ENCODE measurements around the gene CCDC171.
"Not testable (repeated sequence)": the region's sequence is repeated elsewhere in the genome, so short reads cannot be mapped to it uniquely, and the experiment has no call there.

Gene CCDC171

GRCh38 chr9:15552636-15553527 lies at the start of gene CCDC171:
Gene CCDC171 (plus strand): TSS chr9:15553043. CDS start chr9:15564089, 11,046 bp downstream.
- FAIRE-seq (peak; percentile 14), DNase-seq (ENCODE audit: low spot score) (peak; percentile 88)

DNA sequence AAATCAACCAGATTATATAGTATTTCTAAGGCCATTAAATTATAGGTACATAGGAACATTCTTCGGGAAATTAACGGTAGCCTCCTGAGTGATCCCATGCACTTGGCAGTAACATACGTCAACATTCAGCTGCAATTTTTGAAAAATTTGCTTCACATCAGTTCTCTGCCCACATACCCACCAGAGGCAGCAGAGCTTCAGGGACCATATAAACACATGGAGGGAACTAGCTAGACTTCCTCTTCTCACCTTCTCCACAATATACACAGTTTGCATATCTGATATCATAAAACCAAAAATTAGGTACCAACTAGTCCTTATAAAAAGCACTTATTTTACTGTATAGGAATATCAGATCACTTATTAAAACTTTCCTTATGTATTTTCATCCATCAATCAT lies 46.9 kb upstream of the CCDC171 start:
- no peak for DNase-seq (ENCODE audit: low spot score)
- FAIRE-seq = no peak

- DNase-seq (ENCODE audit: low spot score) = no peak
- FAIRE-seq = no peak
Observed at GRCh38 chr9:15509931-15510788, 42.7 kb upstream of the CCDC171 start.

- DNase-seq (ENCODE audit: low spot score) (peak; percentile 57), FAIRE-seq (no peak)
Observed at GRCh38 chr9:15510789-15511575, 41.9 kb upstream of the CCDC171 start, which contains the start of gene PSIP1. Gene PSIP1 (minus strand): TSS chr9:15510970. CDS start chr9:15510188, 782 bp downstream.

- FAIRE-seq = no peak
- DNase-seq (ENCODE audit: low spot score) = no peak
Observed at GRCh38 chr9:15512204-15512603, 40.6 kb upstream of the CCDC171 start.

GRCh38 chr9:15512889-15513288 lies 40.0 kb upstream of the CCDC171 start:
- no peak for FAIRE-seq
- DNase-seq (ENCODE audit: low spot score) = no peak

- FAIRE-seq = no peak
- DNase-seq (ENCODE audit: low spot score) = no peak
Observed at GRCh38 chr9:15513335-15513734, 39.5 kb upstream of the CCDC171 start.

DNA sequence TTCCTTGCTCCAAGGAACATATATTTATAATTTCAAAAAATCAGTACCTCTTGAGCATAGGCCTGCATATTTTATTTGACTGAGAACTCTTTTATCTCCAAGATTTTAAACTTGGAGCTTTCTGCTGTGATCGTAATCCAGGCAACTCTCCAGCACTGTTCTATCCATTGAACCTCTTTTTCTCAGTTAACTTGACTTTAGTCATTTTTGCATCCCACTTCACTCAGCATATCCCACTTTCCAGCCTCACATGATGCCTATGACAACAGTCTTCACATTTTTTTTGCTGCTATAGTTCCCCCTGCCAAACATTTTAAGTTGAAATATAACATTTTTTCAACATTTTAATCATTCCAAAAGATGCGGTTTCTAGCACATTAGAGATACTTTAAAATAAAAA lies 33.0 kb upstream of the CCDC171 start:
- FAIRE-seq (no peak), DNase-seq (ENCODE audit: low spot score) (no peak)

DNA sequence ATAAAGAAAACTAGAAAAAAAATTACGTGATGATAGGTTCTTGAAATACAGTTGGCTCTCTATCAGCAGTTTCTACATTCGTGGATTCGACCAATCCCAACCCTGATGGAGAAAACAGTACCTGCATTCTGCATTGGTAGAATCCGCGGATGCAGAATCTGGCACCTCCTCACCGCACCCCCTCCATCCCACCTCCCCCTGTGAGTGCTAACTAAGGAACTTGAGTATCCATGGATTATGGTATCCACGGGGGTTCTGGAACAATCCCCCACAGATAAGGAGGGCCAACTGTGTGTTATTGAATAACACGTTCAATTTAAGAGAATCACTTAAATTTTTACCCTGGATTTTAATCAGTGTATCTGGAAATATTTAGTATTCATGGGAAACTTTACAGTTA lies 31.6 kb upstream of the CCDC171 start:
- DNase-seq (ENCODE audit: low spot score) = no peak
- FAIRE-seq = no peak

DNA sequence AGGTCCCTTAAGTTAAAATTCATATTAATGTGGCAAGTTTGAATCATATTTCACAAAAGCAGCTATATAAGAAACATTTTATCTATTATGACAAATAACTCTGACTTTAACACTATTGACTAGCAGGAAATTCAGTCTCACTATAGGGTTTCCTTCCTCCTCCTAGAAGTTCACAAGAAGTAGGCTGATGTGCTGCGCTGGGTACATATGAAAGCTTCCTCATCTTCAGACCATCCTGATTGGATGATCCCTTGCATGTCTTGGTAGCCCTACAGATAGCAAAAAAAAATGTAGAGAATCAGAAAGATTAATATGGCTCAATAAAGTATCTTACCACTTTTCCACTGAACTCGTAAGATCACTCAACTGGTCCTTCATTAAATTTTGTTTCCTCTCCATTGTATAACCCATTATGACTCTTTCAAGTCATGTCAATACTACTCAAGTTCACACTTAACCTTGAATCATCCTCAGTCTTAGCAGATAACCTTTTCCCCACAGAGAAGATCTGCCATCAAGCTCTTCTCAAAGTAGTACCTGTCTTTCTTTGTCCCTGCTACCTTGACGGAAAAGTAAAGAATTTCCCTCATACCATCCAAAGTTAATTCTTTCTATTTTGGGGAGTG lies 30.6 kb upstream of the CCDC171 start:
- FAIRE-seq = no peak

DNA sequence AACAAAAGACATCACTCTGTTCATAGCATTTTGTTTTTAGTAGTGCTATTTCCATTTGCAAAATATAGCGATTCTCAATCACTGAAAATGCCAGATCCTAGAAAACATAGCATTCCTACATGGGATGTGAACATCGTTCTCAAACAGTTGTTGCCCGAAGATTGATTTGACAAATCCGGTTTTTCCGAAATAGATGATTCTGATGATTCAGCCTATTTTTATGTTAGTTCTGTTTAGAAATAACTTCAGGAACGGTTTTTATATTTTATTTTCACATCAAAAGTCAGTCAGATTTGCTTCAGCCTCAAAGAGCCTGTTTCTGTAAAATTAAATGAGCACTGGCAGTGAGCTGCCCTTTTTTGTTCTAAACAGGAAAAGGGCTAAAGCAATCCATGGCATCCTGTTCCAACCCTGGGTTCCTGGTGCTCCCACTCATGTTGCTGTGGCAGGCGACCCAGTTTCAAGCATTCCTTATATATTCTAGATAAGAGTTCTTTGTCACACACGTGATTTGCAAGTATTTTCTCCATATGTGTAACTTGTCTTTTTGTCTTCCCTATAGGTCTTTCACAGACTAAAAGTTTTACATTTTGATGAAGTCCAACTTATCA lies 27.9 kb upstream of the CCDC171 start:
- FAIRE-seq = no peak
- DNase-seq (ENCODE audit: low spot score) = no peak

More for the DNA sequence above, 30.6 kb upstream of the CCDC171 start:
- no peak for DNase-seq (ENCODE audit: low spot score)

GRCh38 chr9:15525958-15526357 lies 26.9 kb upstream of the CCDC171 start:
- no peak for FAIRE-seq
- no peak for DNase-seq (ENCODE audit: low spot score)

DNA sequence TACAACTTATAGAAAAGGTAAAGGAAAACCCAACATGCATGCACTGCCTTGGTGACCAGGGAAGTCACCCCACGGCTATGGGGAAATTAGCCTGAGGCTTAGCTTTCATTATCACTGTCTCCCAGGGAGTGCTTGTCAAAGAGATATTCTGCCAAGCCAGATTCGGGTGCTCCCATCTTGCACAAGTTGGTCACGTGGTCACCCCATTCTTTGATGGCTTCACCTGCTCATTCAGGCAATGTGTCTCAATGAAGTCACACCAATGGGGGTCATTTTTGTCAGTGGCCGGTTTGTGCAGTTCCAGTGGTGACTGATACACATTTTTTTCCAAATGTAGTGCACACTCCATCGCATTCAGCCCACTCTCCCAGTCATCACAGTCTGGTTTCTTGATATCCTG lies 25.8 kb upstream of the CCDC171 start:
- not testable (repeated sequence) for DNase-seq (ENCODE audit: low spot score); FAIRE-seq

DNA sequence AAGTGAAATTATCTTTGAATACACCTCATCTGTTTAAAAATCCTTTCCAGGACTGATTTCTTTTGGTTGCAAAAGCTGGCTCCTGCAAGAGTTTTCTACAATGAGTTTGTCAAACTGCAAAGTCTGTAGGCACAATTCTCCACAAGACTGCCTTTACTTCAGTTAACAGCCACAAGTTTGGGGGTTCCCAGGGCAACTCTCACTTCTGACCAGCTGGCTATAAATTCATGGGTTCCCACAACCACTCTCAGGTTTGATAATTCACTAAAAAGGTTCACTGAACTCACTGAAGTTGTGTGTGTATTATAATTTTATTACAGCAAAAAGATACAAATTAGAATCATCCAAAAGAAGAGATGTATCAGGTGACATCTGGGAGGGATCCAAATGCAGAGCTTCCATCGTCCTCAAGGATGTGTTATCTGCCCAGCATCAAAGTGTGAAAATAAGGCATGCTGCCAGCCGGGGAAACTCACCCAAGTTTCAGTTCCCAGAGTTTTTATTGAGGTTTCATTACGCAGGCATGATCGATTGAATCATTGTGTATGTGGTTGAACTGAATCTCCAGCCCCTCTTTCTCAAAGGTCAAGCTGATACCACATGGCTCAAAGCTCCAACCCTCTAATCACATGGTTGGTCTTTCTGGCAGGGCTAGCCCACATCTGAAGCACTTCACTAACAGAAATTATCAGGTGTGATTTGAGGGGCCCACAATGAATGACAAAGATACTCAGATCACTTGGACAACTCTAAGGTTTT lies 23.1 kb upstream of the CCDC171 start:
- DNase-seq (ENCODE audit: low spot score) (no peak), FAIRE-seq (no peak)

DNA sequence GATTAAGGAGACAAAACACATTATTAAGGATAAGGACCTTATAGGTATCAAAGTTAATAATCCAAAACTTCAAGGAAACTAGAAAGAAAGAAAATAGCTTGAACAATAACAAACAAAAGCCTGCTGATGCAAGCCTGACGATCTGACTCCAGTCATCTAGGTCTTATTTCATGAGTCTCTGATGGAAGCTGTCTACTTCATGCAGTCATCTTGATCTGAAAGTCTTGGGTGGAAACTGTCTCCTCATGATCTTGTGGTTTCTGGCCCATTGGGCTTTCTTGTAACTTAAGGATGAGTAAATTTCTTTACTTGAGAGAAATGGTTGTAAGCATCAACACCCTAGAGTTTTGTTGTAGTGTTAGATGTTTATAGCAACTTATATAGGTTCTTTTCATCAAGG lies 21.5 kb upstream of the CCDC171 start:
- DNase-seq (ENCODE audit: low spot score) = no peak
- no peak for FAIRE-seq

DNA sequence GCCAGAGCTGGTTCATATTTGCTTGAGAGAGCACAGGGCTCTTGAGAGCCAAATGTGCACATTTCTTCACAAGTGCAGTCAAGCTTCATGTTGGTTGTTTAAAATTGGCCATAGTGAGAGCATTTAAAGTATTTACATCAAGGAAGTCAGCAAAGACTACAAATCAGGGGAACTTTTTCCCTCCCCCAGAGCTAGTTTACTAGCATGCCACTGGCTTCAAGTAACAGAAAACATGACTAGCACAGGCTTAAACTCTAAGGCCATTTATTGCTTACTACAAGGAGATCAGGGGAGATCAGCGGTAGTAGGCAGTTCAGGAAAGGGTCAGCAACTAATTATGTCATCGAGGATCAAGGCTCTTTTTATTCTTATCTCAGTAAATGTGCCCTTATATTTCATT lies 11.0 kb upstream of the CCDC171 start:
- no peak for FAIRE-seq

DNA sequence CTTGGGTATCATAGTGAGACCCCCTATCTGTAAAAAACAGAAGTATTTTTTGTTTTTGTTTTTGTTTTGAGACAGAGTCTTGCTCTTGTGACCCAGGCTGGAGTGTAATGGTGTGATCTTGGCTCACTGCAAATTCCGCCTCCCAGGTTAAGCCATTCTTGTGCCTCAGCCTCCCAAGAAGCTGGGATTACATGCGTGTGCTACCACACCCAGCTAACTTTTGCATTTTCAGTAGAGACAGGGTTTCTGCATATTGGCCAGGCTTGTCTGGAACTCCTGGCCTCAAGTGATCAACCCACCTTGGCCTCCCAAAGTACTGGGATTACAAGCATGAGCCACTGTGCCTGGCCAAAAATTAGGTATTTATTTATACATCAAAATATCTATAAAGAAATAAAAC lies 10.2 kb upstream of the CCDC171 start:
- FAIRE-seq = no peak
- DNase-seq (ENCODE audit: low spot score) = no peak

More for the DNA sequence above, 11.0 kb upstream of the CCDC171 start:
- DNase-seq (ENCODE audit: low spot score) = no peak

- FAIRE-seq = no peak
- DNase-seq (ENCODE audit: low spot score) = no peak
Observed at GRCh38 chr9:15543047-15543813, 9.6 kb upstream of the CCDC171 start.

- no peak for FAIRE-seq
- no peak for DNase-seq (ENCODE audit: low spot score)
Observed at GRCh38 chr9:15549611-15550010, 3.2 kb upstream of the CCDC171 start.
